Measurements from ENCODE around the gene C16orf89. TPM values are rescaled to one million over a fixed set of nuclear protein-coding genes. Genes with fewer than 3 reads are reported as not detected.

The C16orf89 gene, protein sequence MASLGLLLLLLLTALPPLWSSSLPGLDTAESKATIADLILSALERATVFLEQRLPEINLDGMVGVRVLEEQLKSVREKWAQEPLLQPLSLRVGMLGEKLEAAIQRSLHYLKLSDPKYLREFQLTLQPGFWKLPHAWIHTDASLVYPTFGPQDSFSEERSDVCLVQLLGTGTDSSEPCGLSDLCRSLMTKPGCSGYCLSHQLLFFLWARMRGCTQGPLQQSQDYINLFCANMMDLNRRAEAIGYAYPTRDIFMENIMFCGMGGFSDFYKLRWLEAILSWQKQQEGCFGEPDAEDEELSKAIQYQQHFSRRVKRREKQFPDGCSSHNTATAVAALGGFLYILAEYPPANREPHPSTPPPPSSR
- 2.5 TPM in 1 of 2 replicates, not detected in the other for total RNA-seq

DNA sequence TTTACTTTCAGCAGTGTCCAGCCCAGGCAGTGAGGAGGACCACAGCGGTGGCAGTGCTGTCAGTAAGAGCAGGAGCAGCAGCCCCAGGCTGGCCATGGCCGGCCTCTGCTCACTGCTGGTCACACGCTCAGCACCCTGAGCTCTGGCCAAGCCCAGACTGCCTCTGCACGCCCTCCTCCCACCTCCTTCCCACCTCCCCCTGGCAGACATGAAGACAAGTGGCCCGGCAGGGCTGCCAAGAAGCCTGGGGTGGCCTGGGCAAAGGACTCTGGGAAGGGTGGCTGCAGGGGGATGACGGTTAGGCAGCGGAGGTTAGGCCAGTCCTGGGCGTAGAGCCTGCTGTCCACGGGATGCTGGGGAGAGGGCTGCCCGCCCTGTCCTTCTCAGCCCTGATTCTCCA is at the start of gene C16orf89:
C16orf89 (minus strand) TSS at position 144 of the 400 bp plus-strand sequence; CDS start at position 96, 48 bp downstream.

DNA sequence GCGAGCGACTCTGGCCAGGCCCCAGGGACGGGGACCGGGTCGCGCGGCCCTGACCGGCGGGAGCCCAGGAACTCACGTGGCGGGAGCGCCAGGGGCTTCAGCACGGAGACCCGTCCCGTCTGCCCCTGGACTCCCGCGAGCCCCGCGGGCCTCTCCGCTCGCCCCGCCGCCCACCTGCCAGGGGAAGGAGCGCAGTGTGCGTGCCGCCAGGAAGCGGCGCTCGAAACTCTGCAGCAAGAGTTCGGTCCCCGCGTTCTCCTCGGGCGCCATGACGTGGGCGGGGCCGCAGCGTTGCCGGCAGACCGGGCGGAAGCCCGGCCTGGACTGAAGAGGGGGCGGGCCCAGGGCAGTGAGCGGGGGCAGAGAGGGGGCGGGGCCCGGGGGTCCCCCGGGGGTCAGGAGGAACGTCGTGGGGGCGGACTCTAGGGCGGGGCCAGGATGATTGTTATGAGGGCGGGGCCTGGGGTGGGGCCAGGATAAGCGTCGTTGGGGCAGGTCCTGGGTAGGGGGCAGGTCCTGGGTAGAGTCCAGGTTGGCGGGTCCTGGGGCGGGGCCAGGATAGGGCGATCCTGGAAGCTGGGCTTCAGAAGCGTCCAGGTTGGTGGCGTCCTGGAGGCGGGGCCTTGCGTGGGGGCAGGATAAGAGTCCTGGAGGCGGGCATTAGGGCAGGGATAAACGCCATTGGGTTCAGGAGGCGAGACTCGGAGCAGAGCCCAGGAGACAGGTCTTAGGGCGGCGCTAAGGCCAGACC is 31.9 kb upstream of the C16orf89 start, which contains the start of gene EEF2KMT:
EEF2KMT (minus strand) TSS at position 326 of the 751 bp plus-strand sequence; CDS start at position 270, 56 bp downstream.

DNA sequence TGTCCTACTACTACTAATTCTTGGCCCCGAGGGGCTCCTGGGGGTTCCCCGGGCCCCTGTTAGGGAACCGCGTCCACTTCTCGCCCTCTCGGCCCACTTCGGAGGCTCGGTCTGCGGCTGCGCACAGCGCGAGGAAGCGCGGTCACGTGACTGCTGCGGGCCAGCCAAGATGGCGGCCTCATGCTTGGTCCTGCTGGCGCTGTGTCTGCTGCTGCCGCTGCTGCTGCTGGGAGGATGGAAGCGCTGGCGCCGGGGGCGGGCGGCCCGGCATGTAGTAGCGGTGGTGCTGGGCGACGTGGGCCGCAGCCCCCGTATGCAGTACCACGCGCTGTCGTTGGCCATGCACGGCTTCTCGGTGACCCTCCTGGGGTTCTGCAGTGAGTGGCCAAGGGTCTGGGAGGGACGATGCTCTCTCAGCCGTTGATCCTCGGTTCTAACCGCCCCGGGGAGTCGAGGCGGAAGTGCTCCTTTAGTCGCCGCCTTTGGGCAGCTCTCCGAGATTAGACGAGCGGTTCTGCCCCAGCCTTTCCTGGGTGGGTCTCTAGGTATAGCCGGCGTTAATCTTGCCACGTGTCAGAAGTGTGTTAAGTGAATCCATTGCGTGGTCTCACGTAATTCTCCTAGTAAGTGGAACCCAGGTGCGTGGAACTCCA is 6.1 kb upstream of the C16orf89 start, which contains the start of gene ALG1:
ALG1 (plus strand) TSS at position 163 of the 653 bp plus-strand sequence; CDS start at position 170, 7 bp downstream.

DNA sequence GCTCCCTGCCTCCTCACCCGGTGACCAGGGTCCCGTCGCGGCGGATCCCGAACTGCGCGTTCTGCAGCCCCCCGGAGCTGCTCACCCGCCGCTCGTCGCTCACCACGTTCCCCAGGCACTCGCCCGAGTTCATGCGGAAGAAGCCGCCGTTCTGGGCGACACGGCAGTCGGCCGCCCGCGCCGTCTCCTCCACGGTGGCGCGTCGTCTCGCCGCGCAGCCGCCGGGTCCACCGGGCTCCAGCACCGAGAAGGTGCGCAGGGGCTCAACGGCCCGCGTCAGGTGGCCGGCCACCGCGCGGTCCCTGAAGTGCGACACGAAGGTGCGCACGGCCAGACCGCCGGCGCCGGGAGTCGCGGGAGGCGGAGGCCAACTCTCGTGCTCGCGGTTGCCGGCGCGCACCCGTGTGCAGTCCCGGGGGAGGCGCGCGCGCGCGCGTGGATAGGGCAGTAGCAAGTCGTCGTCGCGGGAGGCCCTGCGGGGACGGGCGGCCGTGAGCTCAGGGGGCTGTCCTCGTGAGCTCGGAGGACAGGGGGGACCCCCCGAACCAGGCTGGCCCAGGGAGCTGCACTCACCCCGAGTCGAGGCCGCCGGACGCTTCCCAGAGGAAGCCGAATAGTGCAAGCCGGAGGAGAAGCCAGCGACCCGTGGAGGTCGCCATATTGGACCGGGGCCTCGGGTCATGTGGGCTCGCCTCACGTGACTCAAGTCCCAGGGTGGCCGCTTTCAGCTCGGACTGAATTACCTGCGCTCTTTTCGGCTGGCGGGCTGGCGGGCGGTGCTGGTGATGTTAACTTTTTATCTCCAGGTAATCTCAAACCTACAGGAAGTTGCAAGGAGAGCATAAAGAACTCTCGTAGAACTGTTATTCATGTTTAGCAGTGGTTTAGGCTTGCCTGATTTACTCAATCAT is 32.2 kb downstream of the C16orf89 start, which contains the start of gene NAGPA:
NAGPA (minus strand) TSS at position 680 of the 911 bp plus-strand sequence; CDS start at position 659, 21 bp downstream.

Other genes with a start within 250 kb of the C16orf89 start
- gene GLYR1, start 218.7 kb downstream of the C16orf89 start, total RNA-seq = 31.2 and 33.7 TPM in 2 replicates
- 12.8 and 15.2 TPM in 2 replicates for gene UBN1, start 218.5 kb downstream of the C16orf89 start, total RNA-seq
- gene PPL, start 128.8 kb downstream of the C16orf89 start, total RNA-seq = 33.4 and 46.3 TPM in 2 replicates
- gene SEC14L5, start 107.6 kb downstream of the C16orf89 start, total RNA-seq = 0.32 and 0.94 TPM in 2 replicates
- 13.2 and 21.5 TPM in 2 replicates for gene NAGPA, start 32.0 kb downstream of the C16orf89 start, total RNA-seq
- gene ALG1, start 5.9 kb upstream of the C16orf89 start, total RNA-seq = 30.1 and 32.0 TPM in 2 replicates
- 4.3 and 7.9 TPM in 2 replicates for gene EEF2KMT, start 31.8 kb upstream of the C16orf89 start, total RNA-seq

Data from bronchial smooth muscle cell (primary cell).